IPS DF 4.7 (cell line): ENCODE data around the gene ROBO1.
"Not testable (repeated sequence)": the region's sequence is repeated elsewhere in the genome, so short reads cannot be mapped to it uniquely, and the experiment has no call there.

Experiments
- DNase-seq: peaks from one replicate; pipeline ENCODE4 v3.0.0-alpha.2; 2013; ENCODE audit warnings: low spot score; ENCODE audit errors: extremely low read depth

Gene ROBO1

GRCh38 chr3:79555655-79556054 is 212.1 kb downstream of the ROBO1 start:
- no peak for DNase-seq

GRCh38 chr3:79551997-79552396 is 215.8 kb downstream of the ROBO1 start:
- no peak for DNase-seq

- no peak for DNase-seq
Measured at GRCh38 chr3:79551321-79551892, 216.4 kb downstream of the ROBO1 start.

GRCh38 chr3:79543218-79543982 is 224.4 kb downstream of the ROBO1 start:
- DNase-seq, result no peak

GRCh38 chr3:79534727-79535126 is 233.1 kb downstream of the ROBO1 start:
- DNase-seq, result no peak

- no peak for DNase-seq
Measured at GRCh38 chr3:79531566-79532295, 236.1 kb downstream of the ROBO1 start.

- peak; percentile 38 for DNase-seq
Measured at GRCh38 chr3:79521221-79521848, 246.5 kb downstream of the ROBO1 start.

- no peak for DNase-seq
Measured at GRCh38 chr3:79517766-79518413, 249.9 kb downstream of the ROBO1 start.

GRCh38 chr3:79516795-79517194 is 251.0 kb downstream of the ROBO1 start:
- DNase-seq, result no peak

GRCh38 chr3:79515072-79515471 is 252.7 kb downstream of the ROBO1 start:
- no peak for DNase-seq

- no peak for DNase-seq
Measured at GRCh38 chr3:79514069-79514468, 253.7 kb downstream of the ROBO1 start.

- DNase-seq, result no peak
Measured at GRCh38 chr3:79506751-79507150, 261.0 kb downstream of the ROBO1 start.

GRCh38 chr3:79502216-79502681 is 265.5 kb downstream of the ROBO1 start:
- not testable (repeated sequence) for DNase-seq

GRCh38 chr3:79497447-79498111 is 270.2 kb downstream of the ROBO1 start:
- no peak for DNase-seq

- DNase-seq, result no peak
Measured at GRCh38 chr3:79491029-79491641, 276.7 kb downstream of the ROBO1 start.

GRCh38 chr3:79490165-79491028 is 277.4 kb downstream of the ROBO1 start:
- no peak for DNase-seq

GRCh38 chr3:79488407-79488806 is 279.4 kb downstream of the ROBO1 start:
- DNase-seq, result no peak

GRCh38 chr3:79480746-79481145 is 287.1 kb downstream of the ROBO1 start:
- DNase-seq, result no peak

- no peak for DNase-seq
Measured at GRCh38 chr3:79478620-79479019, 289.2 kb downstream of the ROBO1 start.
